Left cardiac atrium (tissue), 4 donors: Measurements from ENCODE around the gene KCNS3. TPM values are rescaled to one million over a fixed set of nuclear protein-coding genes. Genes with fewer than 3 reads are reported as not detected.
A peak's percentile ranks its signal among the peaks of the same experiment; 100 is the strongest.
"Not testable (repeated sequence)": the region's sequence is repeated elsewhere in the genome, so short reads cannot be mapped to it uniquely, and the experiment has no call there.

Experiments
- ATAC-seq, 2 donors: fragments of 200-7000 bp; cut with Tn5 transposase; one replicate each; pipeline ENCODE4 v1.9.1; 2020; ENCODE audit warnings: mild to moderate bottlenecking in 2 of 2, moderate library complexity in 2 of 2
- DNase-seq: peaks from one replicate; pipeline ENCODE4 v3.0.0-alpha.2; 2020
- intact Hi-C, 2 donors: fragments of 100-400 bp; cut with DNase I; formaldehyde crosslinking; loops; one replicate each; pipeline versions ENCODE4 v1.14.1 to v1.15.1; 2022 to 2023
- total RNA-seq, 2 donors: library from RNA; stranded (reverse); fragmentation: NEBNext Ultra II Directional; extraction: Animal tissue kit (Norgen Biotek cat#: 25700); gene quantifications; one replicate each; pipeline ENCODE4 v1.2.1, GENCODE V29; 2021
- donor health status: DM: no; HTN: yes; CAD: no.
- donor health status: DM: no; HTN: yes; CAD: no; lungs with severe emphysema.
- donor health status: DM: yes; HTN: yes; CAD: no.
- donor health status: Dilated cardiomyopathy.

KCNS3 gene
- total RNA-seq, 2 donors from 2014 or later = 2.8 to 3.9 TPM

GRCh38 chr2:17933256-17933655, 54.8 kb downstream of the KCNS3 start:
- DNase-seq = no peak

GRCh38 chr2:17934721-17935120, 56.3 kb downstream of the KCNS3 start:
- DNase-seq = no peak
- intact Hi-C loops = no loop called here
- peak; percentile 57 to 89 for ATAC-seq

More at GRCh38 chr2:17933256-17933655, 54.8 kb downstream of the KCNS3 start:
- no peak for ATAC-seq
- intact Hi-C loops = no loop called here

GRCh38 chr2:17935242-17935885, 56.9 kb downstream of the KCNS3 start:
- intact Hi-C loops = no loop called here
- DNase-seq (no peak), ATAC-seq (no peak)

GRCh38 chr2:17936599-17936998, 58.1 kb downstream of the KCNS3 start:
- DNase-seq (no peak), ATAC-seq (no peak)
- intact Hi-C loops = no loop called here

- intact Hi-C loops = no loop called here
- ATAC-seq (no peak), DNase-seq (no peak)
Observed at GRCh38 chr2:17940091-17940630, 61.7 kb downstream of the KCNS3 start.

- intact Hi-C loops = no loop called here
- no peak for ATAC-seq
Observed at GRCh38 chr2:17943444-17943843, 65.0 kb downstream of the KCNS3 start.

GRCh38 chr2:17947113-17947512, 68.6 kb downstream of the KCNS3 start:
- ATAC-seq = no peak
- DNase-seq = no peak
- intact Hi-C loops = no loop called here

More at GRCh38 chr2:17943444-17943843, 65.0 kb downstream of the KCNS3 start:
- DNase-seq = no peak

- ATAC-seq (no peak), DNase-seq (no peak)
Observed at GRCh38 chr2:17950006-17950405, 71.5 kb downstream of the KCNS3 start.

GRCh38 chr2:17951563-17951962, 73.1 kb downstream of the KCNS3 start:
- no peak for ATAC-seq
- DNase-seq = no peak
- intact Hi-C loops = no loop called here

More at GRCh38 chr2:17950006-17950405, 71.5 kb downstream of the KCNS3 start:
- intact Hi-C loops = no loop called here

GRCh38 chr2:17958466-17959092, 80.1 kb downstream of the KCNS3 start:
- no peak for ATAC-seq
- no peak for DNase-seq
- intact Hi-C loops = no loop called here

GRCh38 chr2:17959356-17959755, 80.9 kb downstream of the KCNS3 start:
- intact Hi-C loops = no loop called here
- ATAC-seq = no peak
- DNase-seq = no peak

- intact Hi-C loops = no loop called here
- ATAC-seq (no peak), DNase-seq (no peak)
Observed at GRCh38 chr2:17959833-17960232, 81.4 kb downstream of the KCNS3 start.

GRCh38 chr2:17960925-17961324, 82.5 kb downstream of the KCNS3 start:
- no peak for ATAC-seq
- DNase-seq = no peak
- intact Hi-C loops = no loop called here

GRCh38 chr2:17961789-17962188, 83.3 kb downstream of the KCNS3 start:
- ATAC-seq (no peak), DNase-seq (no peak)
- intact Hi-C loops = no loop called here

GRCh38 chr2:17962876-17963275, 84.4 kb downstream of the KCNS3 start:
- DNase-seq = no peak
- intact Hi-C loops = no loop called here
- no peak for ATAC-seq

GRCh38 chr2:17963571-17963970, 85.1 kb downstream of the KCNS3 start:
- intact Hi-C loops = not testable (repeated sequence)

GRCh38 chr2:17965196-17965595, 86.7 kb downstream of the KCNS3 start:
- intact Hi-C loops = no loop called here
- no peak for ATAC-seq
- no peak for DNase-seq

More at GRCh38 chr2:17963571-17963970, 85.1 kb downstream of the KCNS3 start:
- DNase-seq, ATAC-seq: not testable (repeated sequence)

- ATAC-seq = no peak
- intact Hi-C loops = no loop called here
- no peak for DNase-seq
Observed at GRCh38 chr2:17966798-17967197, 88.3 kb downstream of the KCNS3 start.

GRCh38 chr2:17969661-17970060, 91.2 kb downstream of the KCNS3 start:
- ATAC-seq = no peak
- DNase-seq = no peak
- intact Hi-C loops = no loop called here

- no peak for DNase-seq
- intact Hi-C loops = no loop called here
- no peak for ATAC-seq
Observed at GRCh38 chr2:17971531-17972125, 93.2 kb downstream of the KCNS3 start.
